Neural progenitor cell (in vitro differentiated cells): ENCODE results near the gene THRA. TPM values are rescaled to one million over a fixed set of nuclear protein-coding genes. Genes with fewer than 3 reads are reported as not detected.

Experiments
- DNase-seq: peaks from one replicate; pipeline ENCODE4 v3.0.0-alpha.2; 2016; ENCODE audit warnings: low spot score
- H2AFZ ChIP-seq: fragments of 200-600 bp; sonication (generic); replicated peaks from 2 replicates; pipeline ENCODE4 v1.6.1; 2016; ENCODE audit warnings: antibody characterized with exemption
- H3F3A ChIP-seq: fragments of 200-600 bp; sonication (generic); 2 replicates; pipeline ENCODE4 v1.6.1; 2016; ENCODE audit warnings: antibody characterized with exemption, low read depth
- H3K27ac ChIP-seq: fragments of 200-600 bp; sonication (generic); 2 replicates; pipeline ENCODE4 v1.5.1; 2016; ENCODE audit warnings: mild to moderate bottlenecking
- H3K27me3 ChIP-seq: fragments of 200-600 bp; sonication (generic); 2 replicates; pipeline ENCODE4 v1.6.1; 2016; ENCODE audit warnings: mild to moderate bottlenecking, moderate library complexity
- H3K36me3 ChIP-seq: fragments of 200-600 bp; sonication (generic); 2 replicates; pipeline ENCODE4 v1.5.1; 2016
- H3K4me1 ChIP-seq: fragments of 200-600 bp; sonication (generic); 2 replicates; pipeline ENCODE4 v1.6.1; 2016; ENCODE audit warnings: mixed run types
- H3K4me2 ChIP-seq: fragments of 200-600 bp; sonication (generic); 2 replicates; pipeline ENCODE4 v1.6.1; 2016
- H3K4me3 ChIP-seq: fragments of 200-600 bp; sonication (generic); 2 replicates; pipeline ENCODE4 v1.5.1; 2016
- H3K79me2 ChIP-seq: fragments of 200-600 bp; sonication (generic); 2 replicates; pipeline ENCODE4 v1.6.1; 2016; ENCODE audit warnings: low read depth
- H3K9ac ChIP-seq: fragments of 200-600 bp; sonication (generic); 2 replicates; pipeline ENCODE4 v1.6.1; 2016
- H3K9me3 ChIP-seq: fragments of 200-600 bp; sonication (generic); 2 replicates; pipeline ENCODE4 v1.5.1; 2016; ENCODE audit warnings: low read depth
- H4K20me1 ChIP-seq: fragments of 200-600 bp; sonication (generic); 2 replicates; pipeline ENCODE4 v1.6.1; 2016; ENCODE audit warnings: low read depth
- H3K27ac Mint-ChIP-seq: 3 replicates; pipeline ENCODE4 v1.8.0; 2021; ENCODE audit warnings: mixed read lengths
- H3K27me3 Mint-ChIP-seq: 2 replicates; pipeline ENCODE4 v1.8.0; 2022; ENCODE audit warnings: low read depth, mild to moderate bottlenecking, inconsistent platforms, moderate library complexity, mixed read lengths; ENCODE audit not compliant: insufficient read depth
- H3K36me3 Mint-ChIP-seq: 3 replicates; pipeline ENCODE4 v1.8.0; 2021; ENCODE audit warnings: mixed read lengths
- H3K4me1 Mint-ChIP-seq: 3 replicates; pipeline ENCODE4 v1.8.0; 2021; ENCODE audit warnings: mixed read lengths
- H3K4me3 Mint-ChIP-seq: 3 replicates; pipeline ENCODE4 v1.8.0; 2021; ENCODE audit warnings: mild to moderate bottlenecking, moderate library complexity, mixed read lengths
- H3K9me3 Mint-ChIP-seq: 3 replicates; pipeline ENCODE4 v1.8.0; 2020; ENCODE audit warnings: mixed read lengths
- EZH2 ChIP-seq: fragments of 200-600 bp; sonication (generic); IDR thresholded peaks from 2 replicates; pipeline ENCODE4 v1.6.1; 2017; ENCODE audit warnings: antibody characterized with exemption, mild to moderate bottlenecking, moderate library complexity
- EZH2phosphoT487 ChIP-seq: fragments of 200-600 bp; sonication (generic); IDR thresholded peaks from 2 replicates; pipeline ENCODE4 v1.6.1; 2017; ENCODE audit warnings: antibody characterized with exemption
- total RNA-seq: library from RNA; depleted of rRNA; stranded (reverse); fragments of >200 nt; gene quantifications from 2 replicates; pipeline ENCODE4 v1.2.3, GENCODE V29; 2015; ENCODE audit warnings: low replicate concordance
- TF ChIP-seq, protein P1 (sequence below): fragments of 200-600 bp; sonication (generic); IDR thresholded peaks from 2 replicates; pipeline ENCODE4 v1.5.1; 2017; ENCODE audit warnings: antibody characterized with exemption, mild to moderate bottlenecking

Gene THRA
- total RNA-seq, 1 donor from 2014 or later, result 14.5 TPM

GRCh38 chr17:40103688-40104087, 40.9 kb downstream of the THRA start:
- Histone ChIP-seq H2AFZ (no peak overlapping the region), H3F3A (peaks cover 34% of the 10 kb centered on the region), H3K27ac (no peak overlapping the region), H3K4me3 (no peak overlapping the region), H3K4me2 (no peak overlapping the region), H3K36me3 (no peaks in the 10 kb centered on the region), H3K27me3 (peaks cover 16% of the 10 kb centered on the region), H4K20me1 (no peaks in the 10 kb centered on the region), H3K4me1 (peaks cover 34% of the 10 kb centered on the region), H3K79me2 (no peaks in the 10 kb centered on the region), H3K9me3 (no peaks in the 10 kb centered on the region), H3K9ac (no peak overlapping the region)
- Mint-ChIP-seq H3K27me3 (peaks cover 14% of the 10 kb centered on the region), H3K9me3 (no peaks in the 10 kb centered on the region), H3K36me3 (no peaks in the 10 kb centered on the region), H3K27ac (peak overlapping the region; percentile 86), H3K4me3 (no peak overlapping the region), H3K4me1 (peaks cover 77% of the 10 kb centered on the region)
- DNase-seq, result no peak
- TF ChIP-seq EZH2phosphoT487 (no peak), EZH2 (no peak)
- TF ChIP-seq, protein P1, sequence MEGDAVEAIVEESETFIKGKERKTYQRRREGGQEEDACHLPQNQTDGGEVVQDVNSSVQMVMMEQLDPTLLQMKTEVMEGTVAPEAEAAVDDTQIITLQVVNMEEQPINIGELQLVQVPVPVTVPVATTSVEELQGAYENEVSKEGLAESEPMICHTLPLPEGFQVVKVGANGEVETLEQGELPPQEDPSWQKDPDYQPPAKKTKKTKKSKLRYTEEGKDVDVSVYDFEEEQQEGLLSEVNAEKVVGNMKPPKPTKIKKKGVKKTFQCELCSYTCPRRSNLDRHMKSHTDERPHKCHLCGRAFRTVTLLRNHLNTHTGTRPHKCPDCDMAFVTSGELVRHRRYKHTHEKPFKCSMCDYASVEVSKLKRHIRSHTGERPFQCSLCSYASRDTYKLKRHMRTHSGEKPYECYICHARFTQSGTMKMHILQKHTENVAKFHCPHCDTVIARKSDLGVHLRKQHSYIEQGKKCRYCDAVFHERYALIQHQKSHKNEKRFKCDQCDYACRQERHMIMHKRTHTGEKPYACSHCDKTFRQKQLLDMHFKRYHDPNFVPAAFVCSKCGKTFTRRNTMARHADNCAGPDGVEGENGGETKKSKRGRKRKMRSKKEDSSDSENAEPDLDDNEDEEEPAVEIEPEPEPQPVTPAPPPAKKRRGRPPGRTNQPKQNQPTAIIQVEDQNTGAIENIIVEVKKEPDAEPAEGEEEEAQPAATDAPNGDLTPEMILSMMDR, result no peak

DNA sequence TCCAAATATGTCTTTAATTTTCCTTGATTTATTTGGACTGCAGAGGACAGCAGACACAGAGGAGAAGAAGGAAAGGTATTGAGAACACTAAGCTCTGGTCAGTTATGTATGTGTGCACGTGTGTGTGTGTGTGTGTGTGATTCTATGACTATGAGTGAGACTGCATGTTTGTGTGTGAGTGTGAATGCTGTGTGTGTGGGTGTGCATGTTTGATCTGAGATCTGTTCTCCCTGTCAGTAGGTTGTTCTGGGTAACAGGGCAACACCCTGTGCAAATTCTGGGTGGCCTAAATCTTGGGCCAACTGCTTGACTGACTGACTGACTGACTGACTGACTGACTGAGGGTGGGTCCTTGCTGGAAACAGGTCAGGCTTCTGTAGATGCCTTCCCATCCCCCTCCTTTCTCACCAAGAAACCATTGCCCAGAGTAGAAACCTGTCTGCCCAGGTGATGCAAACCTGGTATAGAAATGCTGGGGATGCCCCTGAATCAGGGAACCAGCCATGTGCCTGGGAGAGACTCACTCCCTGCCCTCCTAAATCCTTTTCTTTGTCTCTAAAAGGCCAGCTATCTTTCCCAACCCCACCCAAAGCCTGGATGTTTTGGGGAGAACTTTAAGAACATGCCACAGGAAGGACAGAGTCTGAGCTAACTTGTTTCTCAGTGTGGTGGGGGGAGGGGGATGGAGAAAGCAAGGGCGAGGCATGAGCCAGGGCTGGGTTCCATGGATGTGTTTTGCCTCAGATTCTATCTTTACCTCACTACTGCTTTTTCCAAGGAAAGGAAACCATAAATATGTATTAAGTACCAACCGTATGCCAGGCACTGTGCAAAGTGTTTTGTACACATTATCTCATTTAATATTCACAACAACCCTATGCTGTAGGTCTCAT, 42.1 kb downstream of the THRA start:
- H3K27ac ChIP-seq, result no peak overlapping the region
- Mint-ChIP-seq H3K4me1 (peaks cover 75% of the 10 kb centered on the region), H3K9me3 (no peaks in the 10 kb centered on the region), H3K27ac (no peak overlapping the region), H3K27me3 (peaks cover 14% of the 10 kb centered on the region), H3K4me3 (peak overlapping the region; percentile 1), H3K36me3 (no peaks in the 10 kb centered on the region)
- H3K79me2 ChIP-seq, result no peaks in the 10 kb centered on the region
- TF ChIP-seq EZH2 (no peak), EZH2phosphoT487 (no peak)
- TF ChIP-seq, protein P1, result no peak
- no peaks in the 10 kb centered on the region for H3K9me3 ChIP-seq
- peaks cover 40% of the 10 kb centered on the region for H3F3A ChIP-seq
- H4K20me1 ChIP-seq, result no peaks in the 10 kb centered on the region
- H3K4me3 ChIP-seq, result no peak overlapping the region
- peaks cover 6% of the 10 kb centered on the region for H3K27me3 ChIP-seq
- DNase-seq, result no peak
- no peak overlapping the region for H2AFZ ChIP-seq
- H3K36me3 ChIP-seq, result no peaks in the 10 kb centered on the region
- no peak overlapping the region for H3K9ac ChIP-seq
- H3K4me1 ChIP-seq, result peaks cover 35% of the 10 kb centered on the region
- H3K4me2 ChIP-seq, result no peak overlapping the region

DNA sequence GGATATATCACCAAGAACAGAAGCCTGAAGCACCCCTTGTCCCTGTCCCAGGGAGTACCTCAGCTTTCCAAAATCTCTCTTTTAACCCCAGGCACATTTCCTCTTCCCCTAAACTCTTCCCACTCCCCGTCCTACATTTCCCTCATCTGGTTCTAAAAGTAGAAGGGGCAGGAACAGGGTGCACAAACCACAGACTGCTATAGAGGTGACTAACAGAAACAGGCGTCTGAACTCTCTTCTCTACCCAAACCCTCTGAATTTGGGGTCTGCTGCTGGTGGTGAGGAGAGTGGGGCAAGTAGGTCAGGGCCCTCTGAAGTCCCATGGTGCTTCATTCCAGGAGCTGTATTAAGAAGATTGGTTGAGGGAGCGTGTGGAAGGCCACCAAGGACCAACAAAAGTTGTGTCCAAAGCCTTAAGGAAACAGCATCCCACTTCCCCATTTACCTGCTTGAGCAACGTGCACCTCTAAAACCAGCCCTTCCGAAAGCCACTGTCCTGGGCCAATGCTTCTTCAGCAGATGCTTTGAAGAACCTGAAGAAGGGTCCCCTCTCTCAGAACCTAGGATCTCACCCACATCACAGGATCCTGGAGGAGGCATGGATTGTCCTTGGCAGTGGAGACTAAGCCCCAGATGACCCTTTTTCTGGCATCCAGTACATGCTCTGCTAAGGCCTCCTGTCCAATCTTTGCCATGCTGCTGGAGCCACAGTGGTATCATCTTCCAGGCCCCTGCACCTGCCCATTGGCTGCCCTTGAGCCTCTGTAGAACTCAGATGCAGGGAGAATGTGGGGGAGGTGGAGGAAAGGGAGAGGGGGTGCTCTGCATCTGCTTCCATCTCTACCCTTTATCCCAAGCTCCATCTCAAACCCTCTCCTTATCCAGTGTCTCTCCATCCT, 43.3 kb downstream of the THRA start:
- Histone ChIP-seq H3K79me2 (no peaks in the 10 kb centered on the region), H3K4me3 (no peak overlapping the region), H3K36me3 (no peaks in the 10 kb centered on the region), H3K27ac (no peak overlapping the region), H4K20me1 (no peaks in the 10 kb centered on the region), H3K9ac (no peak overlapping the region), H3K9me3 (no peaks in the 10 kb centered on the region), H2AFZ (no peak overlapping the region), H3K4me1 (peaks cover 41% of the 10 kb centered on the region), H3K27me3 (no peaks in the 10 kb centered on the region), H3K4me2 (peak overlapping the region; percentile 33), H3F3A (peaks cover 44% of the 10 kb centered on the region)
- TF ChIP-seq EZH2phosphoT487 (no peak), EZH2 (no peak)
- TF ChIP-seq, protein P1, result no peak
- H3K4me1 Mint-ChIP-seq, result peaks cover 75% of the 10 kb centered on the region
- H3K27me3 Mint-ChIP-seq, result peaks cover 14% of the 10 kb centered on the region
- no peaks in the 10 kb centered on the region for H3K9me3 Mint-ChIP-seq
- peak overlapping the region; percentile 60 for H3K27ac Mint-ChIP-seq
- peak overlapping the region; percentile 15 for H3K4me3 Mint-ChIP-seq
- no peak for DNase-seq
- no peaks in the 10 kb centered on the region for H3K36me3 Mint-ChIP-seq
